ENCODE measurements around the gene SNRNP70. TPM values are rescaled to one million over a fixed set of nuclear protein-coding genes. Genes with fewer than 3 reads are reported as not detected.
"Not testable (repeated sequence)": the region's sequence is repeated elsewhere in the genome, so short reads cannot be mapped to it uniquely, and the experiment has no call there.

The SNRNP70 gene
- total RNA-seq, 1 donor from 2014 or later: 115 TPM

GRCh38 chr19:49145573-49146407 lies 60.5 kb downstream of the SNRNP70 start:
- peak; percentile 92 for TF ChIP-seq CTCF (IDR thresholded peaks at IDR 0.05; ENCODE audit: borderline replicate concordance)
- H3K27ac ChIP-seq (replicated peaks): peak overlapping the region; percentile 25
- H3K36me3 ChIP-seq: no peaks in the 10 kb centered on the region
- intact Hi-C loops (cut with micrococcal nuclease): no loop called here
- peak overlapping the region; percentile 46 for H3K4me3 ChIP-seq
- no peaks in the 10 kb centered on the region for H3K27me3 ChIP-seq (ENCODE audit: low read depth)
- no peaks in the 10 kb centered on the region for H3K9me3 ChIP-seq (replicated peaks)
- H3K4me1 ChIP-seq: peaks cover 64% of the 10 kb centered on the region
- peak; percentile 84 for DNase-seq

- H3K27me3 ChIP-seq (ENCODE audit: low read depth); H3K4me3 ChIP-seq; H3K9me3 ChIP-seq (replicated peaks); DNase-seq; H3K36me3 ChIP-seq; intact Hi-C loops (cut with micrococcal nuclease): not testable (repeated sequence)
- Histone ChIP-seq H3K27ac (replicated peaks) (peak overlapping the region; percentile 18), H3K4me1 (peaks cover 70% of the 10 kb centered on the region)
Observed at GRCh38 chr19:49146408-49146770, 61.1 kb downstream of the SNRNP70 start.

- no peaks in the 10 kb centered on the region for H3K36me3 ChIP-seq
- intact Hi-C loops (cut with micrococcal nuclease): no loop called here
- peak overlapping the region; percentile 80 for H3K4me3 ChIP-seq
- no peak for TF ChIP-seq CTCF (IDR thresholded peaks at IDR 0.05; ENCODE audit: borderline replicate concordance)
- no peaks in the 10 kb centered on the region for H3K9me3 ChIP-seq (replicated peaks)
- no peak for DNase-seq
- H3K27ac ChIP-seq (replicated peaks): peak overlapping the region; percentile 95
- no peaks in the 10 kb centered on the region for H3K27me3 ChIP-seq (ENCODE audit: low read depth)
- H3K4me1 ChIP-seq: peaks cover 73% of the 10 kb centered on the region
Observed at GRCh38 chr19:49148044-49148682, 62.9 kb downstream of the SNRNP70 start.

- no peaks in the 10 kb centered on the region for H3K27me3 ChIP-seq (ENCODE audit: low read depth)
- peak; percentile 97 for DNase-seq
- H3K4me3 ChIP-seq: peak overlapping the region; percentile 80
- no peaks in the 10 kb centered on the region for H3K36me3 ChIP-seq
- peak overlapping the region; percentile 95 for H3K27ac ChIP-seq (replicated peaks)
- intact Hi-C loops (cut with micrococcal nuclease): no loop called here
- no peak for TF ChIP-seq CTCF (IDR thresholded peaks at IDR 0.05; ENCODE audit: borderline replicate concordance)
- H3K4me1 ChIP-seq: peaks cover 78% of the 10 kb centered on the region
- H3K9me3 ChIP-seq (replicated peaks): no peaks in the 10 kb centered on the region
Observed at GRCh38 chr19:49148784-49149651, 63.8 kb downstream of the SNRNP70 start.

GRCh38 chr19:49149652-49150105 lies 64.4 kb downstream of the SNRNP70 start:
- Histone ChIP-seq H3K4me3 (peak overlapping the region; percentile 80), H3K36me3 (no peaks in the 10 kb centered on the region), H3K27ac (replicated peaks) (peak overlapping the region; percentile 95), H3K9me3 (replicated peaks) (no peaks in the 10 kb centered on the region), H3K4me1 (peaks cover 80% of the 10 kb centered on the region), H3K27me3 (ENCODE audit: low read depth) (no peaks in the 10 kb centered on the region)
- DNase-seq: peak; percentile 61
- TF ChIP-seq CTCF (IDR thresholded peaks at IDR 0.05; ENCODE audit: borderline replicate concordance): no peak
- intact Hi-C loops (cut with micrococcal nuclease): no loop called here
